GM19324 (cell line): ENCODE measurements around the gene ATPAF2.

ENCODE experiments used
- ATAC-seq: cut with Tn5 transposase; IDR thresholded peaks from one replicate; pipeline ENCODE4 v1.9.1; 2021; ENCODE audit warnings: mild to moderate bottlenecking, moderate library complexity; ENCODE audit not compliant: unreplicated experiment, low FRiP score

Gene ATPAF2

GRCh38 chr17:17988427-17988945 lies 50.5 kb downstream of the ATPAF2 start:
- ATAC-seq = no peak

DNA sequence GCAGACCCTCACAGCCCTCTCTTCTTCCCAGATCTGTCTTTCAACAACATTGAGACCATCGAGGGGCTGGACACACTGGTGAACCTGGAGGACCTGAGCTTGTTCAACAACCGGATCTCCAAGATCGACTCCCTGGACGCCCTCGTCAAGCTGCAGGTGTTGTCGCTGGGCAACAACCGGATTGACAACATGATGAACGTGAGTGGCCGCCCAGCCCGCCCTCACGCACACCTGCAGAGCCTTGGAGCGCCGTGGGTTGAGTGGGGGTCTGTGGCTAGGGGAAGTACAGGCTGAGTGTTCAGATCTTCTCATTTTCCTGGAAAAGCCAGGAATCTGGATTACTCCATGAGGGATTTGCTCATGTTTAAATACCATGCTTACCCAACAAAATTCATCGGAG lies 51.1 kb downstream of the ATPAF2 start:
- no peak for ATAC-seq

- no peak for ATAC-seq
These were observed 51.6 kb downstream of the ATPAF2 start for GRCh38 chr17:17987187-17987896.

DNA sequence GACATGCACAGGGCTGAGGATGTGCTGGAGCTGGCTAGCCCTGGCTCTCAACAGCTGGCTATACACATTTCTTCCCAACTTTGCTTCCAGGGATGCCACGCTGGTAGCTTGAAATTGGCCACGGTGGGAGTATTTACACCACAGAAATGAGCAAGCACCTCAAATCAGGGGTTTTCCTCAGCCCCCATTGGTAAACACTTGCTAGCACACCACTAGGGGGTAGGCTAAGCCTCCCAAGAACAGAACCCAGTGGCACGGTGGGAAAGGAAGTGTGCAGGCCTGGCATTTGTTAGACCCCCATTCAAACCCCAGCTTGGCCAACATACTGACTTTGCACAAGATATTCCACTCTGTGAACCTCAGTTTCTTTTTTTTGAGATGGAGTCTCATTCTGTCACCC lies 53.4 kb downstream of the ATPAF2 start:
- no peak for ATAC-seq

GRCh38 chr17:17985153-17985552 lies 53.8 kb downstream of the ATPAF2 start:
- no peak for ATAC-seq

GRCh38 chr17:17983776-17984175 lies 55.2 kb downstream of the ATPAF2 start:
- ATAC-seq = no peak

DNA sequence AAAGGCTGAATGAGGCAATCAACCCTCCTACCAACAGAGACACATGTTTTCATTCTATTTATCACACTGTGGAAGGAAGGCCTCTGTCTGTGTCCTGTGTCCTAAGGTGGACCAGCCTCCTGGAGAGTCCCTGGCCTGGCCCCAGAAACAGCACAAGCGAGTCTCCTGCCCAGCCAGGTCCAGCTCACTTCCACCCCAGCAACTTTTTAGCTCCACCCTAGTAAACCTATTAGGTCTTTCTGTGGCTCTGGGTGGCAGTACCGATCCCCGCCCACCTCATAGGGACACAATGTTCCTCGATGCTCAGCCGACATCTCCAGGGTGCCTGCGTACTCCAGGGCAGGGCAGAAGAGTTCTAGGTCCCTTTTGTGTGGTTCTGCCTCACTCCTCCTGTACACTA lies 55.6 kb downstream of the ATPAF2 start:
- no peak for ATAC-seq

- no peak for ATAC-seq
These were observed 56.2 kb downstream of the ATPAF2 start for GRCh38 chr17:17982801-17983200.

DNA sequence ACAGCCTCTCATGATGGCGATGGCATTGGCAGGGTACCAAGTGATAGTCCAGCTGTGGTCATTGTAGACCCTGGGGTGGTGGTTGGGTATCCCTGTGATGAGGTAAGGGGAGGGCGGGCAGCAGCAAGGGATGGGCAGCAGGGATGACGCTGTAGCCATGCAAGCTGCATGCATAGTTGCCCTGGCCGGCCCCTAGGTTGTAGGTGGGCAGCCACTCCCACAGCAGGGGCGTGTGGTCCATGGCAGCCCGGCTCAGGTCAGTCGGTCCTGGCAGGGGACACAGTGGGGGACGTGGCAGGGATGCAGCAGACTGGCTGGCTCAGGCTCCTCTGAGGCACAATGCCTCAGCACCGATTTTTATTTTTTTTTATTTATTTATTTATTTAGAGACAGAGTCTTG lies 57.6 kb downstream of the ATPAF2 start:
- ATAC-seq = no peak

DNA sequence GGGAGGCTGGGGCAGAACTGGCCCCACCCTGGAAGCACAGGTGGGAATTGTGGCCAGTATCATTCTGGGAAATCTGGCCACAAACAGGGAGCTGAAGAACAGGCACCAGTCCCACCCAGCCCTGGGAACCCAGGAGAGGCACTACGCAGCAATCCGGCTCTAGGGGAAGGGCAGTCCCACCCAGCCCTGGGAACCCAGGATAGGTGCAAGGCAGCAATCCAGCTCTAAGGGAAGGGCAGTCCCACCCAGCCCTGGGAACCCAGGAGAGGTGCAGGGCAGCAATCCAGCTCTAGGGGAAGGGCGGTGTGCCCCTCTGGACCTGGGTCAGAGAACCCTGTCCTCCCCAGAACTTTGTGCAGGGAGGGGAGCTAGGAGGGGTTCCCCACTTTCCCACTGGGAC lies 59.2 kb downstream of the ATPAF2 start:
- ATAC-seq = no peak

DNA sequence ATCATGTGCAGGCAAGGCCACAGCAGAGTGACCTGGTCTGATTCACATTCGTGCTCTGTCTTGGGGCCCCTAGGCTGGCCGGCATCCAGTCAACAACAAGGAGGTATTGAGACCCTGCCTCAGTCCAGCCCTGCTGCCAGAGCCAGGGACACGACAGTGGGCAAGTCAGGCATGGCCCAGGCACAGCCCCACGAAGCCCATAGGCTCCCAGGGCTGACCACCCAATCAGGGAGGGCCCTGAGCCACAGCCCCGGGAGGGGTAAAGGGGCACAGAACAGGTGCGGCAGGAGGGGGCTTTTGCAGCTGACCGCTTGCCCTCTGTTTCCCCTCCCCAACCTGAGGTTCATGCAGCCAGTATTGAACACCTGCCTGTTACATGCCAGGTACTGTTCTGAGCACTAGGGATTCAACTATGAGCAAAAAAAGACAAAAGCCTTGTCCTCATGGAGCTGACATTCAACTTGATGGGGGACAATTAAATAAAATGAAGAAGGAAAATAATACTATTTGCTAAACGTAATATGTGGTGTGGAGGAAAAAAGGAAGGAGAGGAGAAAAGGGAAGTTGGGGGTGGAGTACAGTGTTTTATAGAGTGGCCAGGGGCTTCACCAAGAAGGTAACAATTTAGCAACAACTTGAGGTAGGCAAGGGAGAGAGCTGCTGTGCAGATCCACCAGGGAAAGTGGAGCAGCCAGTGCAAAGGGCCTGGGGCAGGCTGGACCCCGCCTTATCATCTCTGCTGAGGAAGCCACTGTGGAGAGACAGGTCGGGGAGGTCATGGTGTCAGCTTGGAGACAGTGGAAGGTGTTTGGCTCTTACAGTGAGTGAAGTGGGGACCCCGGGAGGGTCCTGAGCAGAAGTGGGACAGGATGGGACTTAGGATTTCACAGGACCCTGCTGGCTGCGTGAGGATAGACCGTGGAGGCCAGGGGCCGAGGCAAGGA lies 60.2 kb downstream of the ATPAF2 start:
- no peak for ATAC-seq

- no peak for ATAC-seq
These were observed 61.9 kb downstream of the ATPAF2 start for GRCh38 chr17:17976931-17977570.

DNA sequence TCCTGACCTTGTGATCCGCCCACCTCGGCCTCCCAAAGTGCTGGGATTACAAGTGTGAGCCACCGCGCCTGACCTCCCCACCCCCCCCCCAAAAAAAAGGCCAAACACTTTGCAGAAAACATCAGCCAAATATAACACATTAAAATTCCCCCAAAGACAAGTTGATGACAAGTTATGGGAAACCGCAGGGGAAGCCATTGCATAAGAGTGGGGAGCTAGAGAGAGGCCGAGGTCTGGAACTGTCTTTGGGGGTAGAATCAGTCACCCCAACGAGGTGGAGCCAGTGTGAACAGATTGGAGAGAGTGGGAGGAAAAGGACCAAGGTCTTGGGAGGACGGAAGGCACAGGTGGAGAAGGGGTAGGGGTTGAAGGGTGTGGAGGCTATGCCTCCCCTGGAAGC lies 63.5 kb downstream of the ATPAF2 start:
- no peak for ATAC-seq

DNA sequence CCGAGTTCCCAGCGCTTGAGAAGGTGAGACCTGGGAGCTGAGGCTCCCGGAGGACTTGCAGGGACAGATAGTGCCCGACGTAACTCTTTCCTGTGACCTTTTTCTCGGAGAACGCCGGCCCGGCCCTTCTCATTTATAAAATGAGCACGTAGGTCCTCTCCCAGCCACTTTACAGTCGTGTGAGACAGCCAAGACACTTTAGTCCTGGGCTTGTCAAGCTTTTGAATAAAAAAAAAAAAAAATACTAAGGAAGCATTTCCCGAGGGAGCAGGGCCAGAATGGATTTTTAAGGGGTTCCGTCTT lies 66.1 kb downstream of the ATPAF2 start:
- ATAC-seq = peak; percentile 0

GRCh38 chr17:17972126-17972951 lies 66.6 kb downstream of the ATPAF2 start, which contains the start of the genes DRC3 and TOM1L2:
Gene DRC3, plus strand, starts transcription at chr17:17972862. Its CDS starts 4,737 bp downstream, at chr17:17977599.
Gene TOM1L2, minus strand, starts transcription at chr17:17972400. Its CDS starts 87 bp downstream, at chr17:17972313.
- peak; percentile 94 for ATAC-seq

DNA sequence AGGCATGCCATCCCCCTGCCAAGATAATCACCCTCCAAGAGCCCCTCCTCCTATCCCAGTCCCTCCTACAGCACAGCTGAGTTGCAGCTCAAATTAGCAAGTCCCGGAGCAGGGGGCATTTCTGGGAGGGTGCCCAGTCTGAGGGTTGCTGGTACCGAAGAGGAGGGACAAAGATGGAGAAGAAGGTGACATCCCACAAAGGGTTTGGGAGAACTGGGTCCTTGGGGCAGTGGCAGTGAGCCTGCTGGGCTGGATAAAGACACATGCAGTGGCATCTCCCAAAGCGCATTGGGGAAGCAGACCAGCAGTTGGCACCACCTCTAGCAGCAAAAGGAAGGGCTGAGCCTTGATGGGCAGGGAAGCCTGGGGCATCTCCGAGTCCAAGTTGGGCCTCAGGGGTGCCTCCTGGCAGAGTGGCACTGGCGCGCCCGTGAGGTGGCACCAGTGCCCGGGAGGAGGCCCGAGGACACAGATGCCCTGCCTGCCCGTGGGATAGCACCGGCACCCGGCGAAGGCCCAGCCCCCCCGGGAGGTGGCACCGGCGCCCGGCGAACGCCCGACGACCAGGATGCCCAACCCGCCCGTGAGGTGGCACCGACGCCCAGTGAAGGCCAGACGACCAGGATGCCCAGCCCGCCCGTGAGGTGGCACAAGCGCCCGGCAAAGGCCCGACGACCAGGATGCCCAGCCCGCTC lies 67.4 kb downstream of the ATPAF2 start:
- peak; percentile 0 for ATAC-seq

GRCh38 chr17:17970699-17971430 lies 68.1 kb downstream of the ATPAF2 start:
- no peak for ATAC-seq
